ENCODE measurements around the gene EPB41L5. TPM values are rescaled to one million over a fixed set of nuclear protein-coding genes. Genes with fewer than 3 reads are reported as not detected.
A peak's percentile ranks its signal among the peaks of the same experiment; 100 is the strongest.

EPB41L5 gene
- total and polyA plus RNA-seq, 9 of the 15 experiments (the other 6 are each of a cell fraction or from before 2014, with no cell fraction given), result 2.3 to 14.1 (median 8.2) TPM

GRCh38 chr2:120012771-120013596, at the start of gene EPB41L5 (continued):
- peak; percentile 57; the same call in 1 of the 2 replicates for TF ChIP-seq HMGXB4 (CRISPR knock-in tag; IDR thresholded peaks at IDR 0.05)
- TF ChIP-seq SOX6 (IDR thresholded peaks at IDR 0.05), result peak; percentile 8; the same call in 1 of the 2 replicates
- peak; percentile 77 for TF ChIP-seq PCBP1 (IDR thresholded peaks at IDR 0.05; ENCODE audit: low read depth, low read length, poor library complexity, severe bottlenecking)
- peak; percentile 87; the same call in 1 of the 2 replicates for TF ChIP-seq ZNF232 (CRISPR knock-in tag; IDR thresholded peaks at IDR 0.05)
- TF ChIP-seq CCNT2 (IDR thresholded peaks at IDR 0.05; ENCODE audit: borderline replicate concordance, extremely low read depth, insufficient read length, low read depth, low read length), result peak; percentile 81
- TF ChIP-seq CHD4 (IDR thresholded peaks at IDR 0.05; ENCODE audit: insufficient read depth, insufficient replicate concordance, low read depth, low read length, poor library complexity, severe bottlenecking), result no peak
- peak; percentile 49; the same call in 1 of the 2 replicates for TF ChIP-seq KAT7 (CRISPR knock-in tag; IDR thresholded peaks at IDR 0.05; ENCODE audit: borderline replicate concordance)
- TF ChIP-seq ZNF639 (CRISPR knock-in tag; conservative IDR thresholded peaks at IDR 0.05 in 1 of 2, IDR thresholded peaks at IDR 0.05 in 1 of 2), result 0 out of 4 replicates have a peak, but pooled peaks of 1 of the 2 experiments have one; percentile 62
- peak; percentile 96 for TF ChIP-seq ZFX (CRISPR knock-in tag; IDR thresholded peaks at IDR 0.05)
- TF ChIP-seq FUS (optimal IDR thresholded peaks at IDR 0.05; ENCODE audit: low read depth, low read length), result peak; percentile 44
- TF ChIP-seq ZNF224 (CRISPR knock-in tag; IDR thresholded peaks at IDR 0.05), result peak; percentile 78; the same call in 1 of the 2 replicates
- TF ChIP-seq GATAD2A (IDR thresholded peaks at IDR 0.05), result 0 out of 2 replicates have a peak, but pooled peaks have one; percentile 22
- no peak for TF ChIP-seq GTF2B (IDR thresholded peaks at IDR 0.05; ENCODE audit: extremely low read depth, insufficient read length)
- no peak for TF ChIP-seq CREB1 (IDR thresholded peaks at IDR 0.05)
- TF ChIP-seq CREB1 (CRISPR knock-in tag; IDR thresholded peaks at IDR 0.05), result peak; percentile 43; the same call in 1 of the 2 replicates
- peak; percentile 76 for TF ChIP-seq PRDM10 (IDR thresholded peaks at IDR 0.05; ENCODE audit: partially characterized antibody)
- TF ChIP-seq ZNF263 (CRISPR knock-in tag; IDR thresholded peaks at IDR 0.05; ENCODE audit: borderline replicate concordance), result peak; percentile 66; the same call in 1 of the 2 replicates
- peak in 1 of 2 experiments; percentile 61; a peak in 2 of 4 replicates for TF ChIP-seq SRF (CRISPR knock-in tag; IDR thresholded peaks at IDR 0.05)
